NT2/D1 (cell line): Measurements from ENCODE around the gene RASAL2.

Experiments used
- SUZ12 ChIP-seq: IDR thresholded peaks from 2 replicates; pipeline ENCODE4 v1.6.1; 2011; ENCODE audit not compliant: insufficient read length, insufficient read depth; ENCODE audit errors: extremely low read depth
- YY1 ChIP-seq: IDR thresholded peaks from 2 replicates; pipeline ENCODE4 v1.6.1; 2011; ENCODE audit not compliant: insufficient read length, insufficient read depth
- ZNF274 ChIP-seq: IDR thresholded peaks from 2 replicates; pipeline ENCODE4 v1.6.1; 2011; ENCODE audit warnings: mild to moderate bottlenecking, low read depth, low read length

GRCh38 chr1:178311164-178311563 is 217.3 kb downstream of the RASAL2 start:
- TF ChIP-seq ZNF274 (no peak), YY1 (no peak), SUZ12 (no peak)
